IMR-90 (cell line): ENCODE measurements around the gene DCDC2. TPM values are rescaled to one million over a fixed set of nuclear protein-coding genes. Genes with fewer than 3 reads are reported as not detected.

Experiments used
- ATAC-seq: fragments of 200-7000 bp; cut with Tn5 transposase; 2 replicates; pipeline ENCODE4 v1.9.1; 2020; ENCODE audit warnings: low read depth, mild to moderate bottlenecking, moderate library complexity
- BruUV-seq: library from RNA; stranded (reverse); fragments of 400-500 nt; replicated peaks from 2 replicates; lab custom pipeline; 2021; lab: Mats Ljungman, UMichigan
- CTCF ChIA-PET: fragments of 300-600 bp; formaldehyde crosslinking; extraction: SDS; loops from one replicate; lab custom pipeline; 2021; ENCODE audit warnings: antibody characterized with exemption; lab: Yijun Ruan, JAX
- POLR2A ChIA-PET: fragments of 300-600 bp; sonication (Branson Sonifier 250); formaldehyde crosslinking; loops from one replicate; lab custom pipeline; 2022; ENCODE audit warnings: antibody characterized with exemption; ENCODE audit not compliant: unreplicated experiment; lab: Charles Lee
- DNase-seq: peaks from one replicate; pipeline ENCODE4 v3.0.0; 2013
- H2AFZ ChIP-seq: replicated peaks from 2 replicates; pipeline ENCODE3; 2013; ENCODE audit warnings: low read length, mild to moderate bottlenecking; ENCODE audit not compliant: poor library complexity
- H2AK5ac ChIP-seq: 2 replicates; pipeline ENCODE4 v1.6.1; 2013; ENCODE audit warnings: low read depth, low read length, inconsistent platforms
- H2AK9ac ChIP-seq: replicated peaks from 2 replicates; pipeline ENCODE3; 2013; ENCODE audit warnings: mild to moderate bottlenecking, low read depth, low read length, moderate library complexity; ENCODE audit not compliant: poor library complexity
- H2BK120ac ChIP-seq: 2 replicates; pipeline ENCODE4 v1.6.1; 2013; ENCODE audit warnings: low read depth, low read length, inconsistent platforms
- H2BK15ac ChIP-seq: 3 replicates; pipeline ENCODE4 v1.6.1; 2013; ENCODE audit warnings: low read depth, low read length, inconsistent platforms
- H2BK20ac ChIP-seq: 2 replicates; pipeline ENCODE4 v1.6.1; 2013; ENCODE audit warnings: low read depth, mild to moderate bottlenecking, inconsistent platforms, low read length, moderate library complexity
- H2BK5ac ChIP-seq: 2 replicates; pipeline ENCODE4 v1.6.1; 2013; ENCODE audit warnings: mild to moderate bottlenecking, low read depth, low read length, inconsistent platforms; ENCODE audit not compliant: poor library complexity, severe bottlenecking
- H3K14ac ChIP-seq: replicated peaks from 2 replicates; pipeline ENCODE4 v1.6.1; 2013; ENCODE audit warnings: low read depth, low read length, inconsistent platforms
- H3K18ac ChIP-seq: 2 replicates; pipeline ENCODE4 v1.6.1; 2013; ENCODE audit warnings: low read depth, low read length, control low read depth
- H3K23ac ChIP-seq: 2 replicates; pipeline ENCODE4 v1.6.1; 2013; ENCODE audit warnings: low read depth, low read length, inconsistent platforms
- H3K27ac ChIP-seq: 2 replicates; pipeline ENCODE4 v1.5.1; 2013; ENCODE audit warnings: mild to moderate bottlenecking, control low read depth, low read length; ENCODE audit not compliant: insufficient read depth
- H3K27me3 ChIP-seq: 2 replicates; pipeline ENCODE4 v1.6.1; 2013; ENCODE audit warnings: low read length; ENCODE audit not compliant: control insufficient read depth, insufficient read depth
- H3K36me3 ChIP-seq: 2 replicates; pipeline ENCODE4 v1.6.1; 2013; ENCODE audit warnings: low read length, mixed read lengths; ENCODE audit not compliant: control insufficient read depth, insufficient read depth
- H3K4ac ChIP-seq: 2 replicates; pipeline ENCODE4 v1.6.1; 2013; ENCODE audit warnings: low read depth, low read length, inconsistent platforms
- H3K4me1 ChIP-seq: 2 replicates; pipeline ENCODE4 v1.6.1; 2013; ENCODE audit warnings: low read length, mixed read lengths; ENCODE audit not compliant: control insufficient read depth, insufficient read depth
- H3K4me2 ChIP-seq: 2 replicates; pipeline ENCODE4 v1.6.1; 2013; ENCODE audit warnings: low read depth, mild to moderate bottlenecking, control low read depth, low read length, moderate library complexity
- H3K4me3 ChIP-seq: 2 replicates; pipeline ENCODE4 v1.5.1; 2013; ENCODE audit warnings: low read depth, mild to moderate bottlenecking, control low read depth, low read length, moderate library complexity; ENCODE audit not compliant: insufficient read depth
- H3K56ac ChIP-seq: 2 replicates; pipeline ENCODE4 v1.6.1; 2013; ENCODE audit warnings: low read length, inconsistent platforms; ENCODE audit not compliant: insufficient read depth; ENCODE audit errors: extremely low read depth
- H3K79me1 ChIP-seq, 2 experiments: 2 replicates each; pipeline ENCODE4 v1.6.1; 2013; ENCODE audit warnings: low read length in 2 of 2, inconsistent platforms in 1 of 2, low read depth in 1 of 2
- H3K9ac ChIP-seq: 2 replicates; pipeline ENCODE4 v1.6.1; 2013; ENCODE audit warnings: low read depth, low read length, control low read depth
- H3K9me1 ChIP-seq: 2 replicates; pipeline ENCODE4 v1.6.1; 2013; ENCODE audit warnings: low read length, inconsistent platforms; ENCODE audit not compliant: insufficient read depth
- H3K9me3 ChIP-seq: 2 replicates; pipeline ENCODE4 v1.6.1; 2013; ENCODE audit warnings: low read length; ENCODE audit not compliant: control insufficient read depth, insufficient read depth
- H4K20me1 ChIP-seq: 2 replicates; pipeline ENCODE4 v1.6.1; 2013; ENCODE audit warnings: low read length, inconsistent platforms; ENCODE audit not compliant: insufficient read depth
- H4K5ac ChIP-seq: 2 replicates; pipeline ENCODE4 v1.6.1; 2013; ENCODE audit warnings: mild to moderate bottlenecking, low read depth, low read length, control low read depth
- H4K8ac ChIP-seq, 2 experiments: 2 replicates each; pipeline ENCODE4 v1.6.1; 2013; ENCODE audit warnings: low read depth in 2 of 2, low read length in 2 of 2, control low read depth in 1 of 2, inconsistent platforms in 1 of 2
- H4K91ac ChIP-seq: 2 replicates; pipeline ENCODE4 v1.6.1; 2013; ENCODE audit warnings: low read depth, low read length, inconsistent platforms; ENCODE audit not compliant: insufficient read depth
- CEBPB ChIP-seq: IDR thresholded peaks from 2 replicates; pipeline ENCODE4 v1.6.1; 2012; ENCODE audit warnings: low read depth, low read length, improper control_type of control experiment
- CHD1 ChIP-seq: IDR thresholded peaks from 2 replicates; pipeline ENCODE4 v1.6.1; 2012; ENCODE audit warnings: low read depth, low read length, improper control_type of control experiment
- MAZ ChIP-seq: IDR thresholded peaks from 2 replicates; pipeline ENCODE4 v1.6.1; 2012; ENCODE audit warnings: low read depth, mild to moderate bottlenecking, low read length, improper control_type of control experiment, moderate library complexity, borderline replicate concordance
- MXI1 ChIP-seq: IDR thresholded peaks from 2 replicates; pipeline ENCODE4 v1.6.1; 2012; ENCODE audit warnings: low read depth, mild to moderate bottlenecking, low read length, moderate library complexity, borderline replicate concordance
- NFE2L2 ChIP-seq: fragments of 150-350 bp; IDR thresholded peaks from 2 replicates; pipeline ENCODE4 v1.6.1; 2016; ENCODE audit warnings: low read depth, mild to moderate bottlenecking, low read length
- POLR2A ChIP-seq: IDR thresholded peaks from 2 replicates; pipeline ENCODE4 v1.6.1; 2012; ENCODE audit warnings: mild to moderate bottlenecking, low read depth, low read length
- RCOR1 ChIP-seq: IDR thresholded peaks from 2 replicates; pipeline ENCODE4 v1.6.1; 2012; ENCODE audit warnings: mild to moderate bottlenecking, low read length, improper control_type of control experiment; ENCODE audit not compliant: insufficient replicate concordance
- RFX5 ChIP-seq: IDR thresholded peaks from 2 replicates; pipeline ENCODE4 v1.8.0; 2012; ENCODE audit warnings: low read depth, mild to moderate bottlenecking, low read length, moderate library complexity
- SMC3 ChIP-seq: fragments of 150-350 bp; IDR thresholded peaks from 2 replicates; pipeline ENCODE4 v1.6.1; 2016; ENCODE audit warnings: low read depth, mild to moderate bottlenecking, antibody characterized with exemption, low read length, moderate library complexity
- WGBS, 2 experiments: methylation state at CpG; one replicate each; pipeline versions ENCODE4 v1.1.5 to v1.1.7; 2013; ENCODE audit warnings: missing lambda C conversion rate in 2 of 2; ENCODE audit not compliant: insufficient read length in 1 of 2; ENCODE audit errors: extremely low coverage in 2 of 2; 5-methylcytosine and 5-hydroxymethylcytosine counted together
- dilution Hi-C: fragments of 300-500 bp; cut with HindIII; formaldehyde crosslinking; loops from one replicate; pipeline ENCODE4 v1.14.3; 2018; ENCODE audit warnings: low sequenced_read_pairs; ENCODE audit not compliant: unreplicated experiment
- in situ Hi-C: fragments of 300-500 bp; cut with MboI; formaldehyde crosslinking; loops from 3 replicates; pipeline ENCODE4 v1.14.3; 2019; ENCODE audit warnings: low sequenced_read_pairs, inconsistent platforms, mixed read lengths
- intact Hi-C: fragments of 100-400 bp; cut with micrococcal nuclease; formaldehyde crosslinking; loops from 2 replicates; pipeline ENCODE4 v1.10.0; 2022
- polyA plus RNA-seq, 3 experiments: library from polyadenylated mRNA; depleted of rRNA; stranded (reverse); fragments of >200 nt; gene quantifications; 2 replicates each; pipeline ENCODE4 v1.2.3, GENCODE V29; 2012; ENCODE audit warnings: low replicate concordance in 1 of 3
- total RNA-seq: library from RNA; depleted of rRNA; stranded (reverse); fragments of >200 nt; gene quantifications from 2 replicates; pipeline ENCODE4 v1.2.3, GENCODE V29; 2012
- TF ChIP-seq, protein P1 (sequence below): fragments of 150-350 bp; IDR thresholded peaks from 2 replicates; pipeline ENCODE4 v1.6.1; 2017; ENCODE audit warnings: mild to moderate bottlenecking, antibody characterized with exemption, low read length, low read depth
- TF ChIP-seq, protein P2 (sequence below): fragments of 150-350 bp; IDR thresholded peaks from 2 replicates; pipeline ENCODE4 v1.6.1; 2016; ENCODE audit warnings: low read depth, mild to moderate bottlenecking, low read length, moderate library complexity, borderline replicate concordance
- TF ChIP-seq, protein P3 (sequence below): conservative IDR thresholded peaks from 2 replicates; pipeline ENCODE4 v1.5.1; 2012; ENCODE audit warnings: mild to moderate bottlenecking, low read depth, low read length, improper control_type of control experiment

DCDC2 gene
- total and polyA plus RNA-seq, 2 of the 4 experiments (the other 2 are of a cell fraction), result not detected

DNA sequence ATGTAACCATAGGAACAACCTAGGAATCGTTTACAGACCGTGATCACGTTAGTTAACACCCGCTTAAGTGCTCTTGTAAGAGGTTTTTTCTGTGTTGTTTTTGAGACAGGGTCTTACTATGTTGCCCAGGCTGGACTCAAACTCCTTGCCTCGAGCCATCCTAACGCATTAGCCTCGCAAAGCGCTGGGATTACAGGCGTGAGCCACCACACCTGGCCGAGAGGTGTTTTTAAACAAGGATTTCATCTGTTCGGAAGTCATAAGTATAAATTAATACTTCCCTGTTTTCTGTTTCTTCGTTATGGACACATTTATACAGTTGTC is 45.6 kb upstream of the DCDC2 start:
- H4K91ac ChIP-seq, result peak overlapping the region; percentile 88; the same call in 1 of the 2 replicates
- ATAC-seq (no peak), DNase-seq (no peak)
- peak overlapping the region; percentile 77 for H3K14ac ChIP-seq
- H3K9me1 ChIP-seq, result peaks cover 2% of the 10 kb centered on the region; the same call in 1 of the 2 replicates
- H4K5ac ChIP-seq, result peak overlapping the region; percentile 19; the same call in 1 of the 2 replicates
- no peak overlapping the region for H3K18ac ChIP-seq
- intact Hi-C loops (no loop called here), in situ Hi-C loops (no loop called here), dilution Hi-C loops (no loop called here)
- H2AFZ ChIP-seq, result peak overlapping the region; percentile 100
- no peaks in the 10 kb centered on the region for H3K27me3 ChIP-seq
- H3K79me1 ChIP-seq, result peaks cover 10 to 27% of the 10 kb centered on the region in 2 experiments
- TF ChIP-seq MAZ (no peak), NFE2L2 (no peak), CEBPB (no peak), MXI1 (no peak), CHD1 (no peak), POLR2A (no peak), RFX5 (no peak), SMC3 (no peak), RCOR1 (no peak)
- TF ChIP-seq, protein P1, sequence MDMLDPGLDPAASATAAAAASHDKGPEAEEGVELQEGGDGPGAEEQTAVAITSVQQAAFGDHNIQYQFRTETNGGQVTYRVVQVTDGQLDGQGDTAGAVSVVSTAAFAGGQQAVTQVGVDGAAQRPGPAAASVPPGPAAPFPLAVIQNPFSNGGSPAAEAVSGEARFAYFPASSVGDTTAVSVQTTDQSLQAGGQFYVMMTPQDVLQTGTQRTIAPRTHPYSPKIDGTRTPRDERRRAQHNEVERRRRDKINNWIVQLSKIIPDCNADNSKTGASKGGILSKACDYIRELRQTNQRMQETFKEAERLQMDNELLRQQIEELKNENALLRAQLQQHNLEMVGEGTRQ, result no peak
- TF ChIP-seq, protein P2, sequence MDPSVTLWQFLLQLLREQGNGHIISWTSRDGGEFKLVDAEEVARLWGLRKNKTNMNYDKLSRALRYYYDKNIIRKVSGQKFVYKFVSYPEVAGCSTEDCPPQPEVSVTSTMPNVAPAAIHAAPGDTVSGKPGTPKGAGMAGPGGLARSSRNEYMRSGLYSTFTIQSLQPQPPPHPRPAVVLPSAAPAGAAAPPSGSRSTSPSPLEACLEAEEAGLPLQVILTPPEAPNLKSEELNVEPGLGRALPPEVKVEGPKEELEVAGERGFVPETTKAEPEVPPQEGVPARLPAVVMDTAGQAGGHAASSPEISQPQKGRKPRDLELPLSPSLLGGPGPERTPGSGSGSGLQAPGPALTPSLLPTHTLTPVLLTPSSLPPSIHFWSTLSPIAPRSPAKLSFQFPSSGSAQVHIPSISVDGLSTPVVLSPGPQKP, result no peak
- TF ChIP-seq, protein P3, sequence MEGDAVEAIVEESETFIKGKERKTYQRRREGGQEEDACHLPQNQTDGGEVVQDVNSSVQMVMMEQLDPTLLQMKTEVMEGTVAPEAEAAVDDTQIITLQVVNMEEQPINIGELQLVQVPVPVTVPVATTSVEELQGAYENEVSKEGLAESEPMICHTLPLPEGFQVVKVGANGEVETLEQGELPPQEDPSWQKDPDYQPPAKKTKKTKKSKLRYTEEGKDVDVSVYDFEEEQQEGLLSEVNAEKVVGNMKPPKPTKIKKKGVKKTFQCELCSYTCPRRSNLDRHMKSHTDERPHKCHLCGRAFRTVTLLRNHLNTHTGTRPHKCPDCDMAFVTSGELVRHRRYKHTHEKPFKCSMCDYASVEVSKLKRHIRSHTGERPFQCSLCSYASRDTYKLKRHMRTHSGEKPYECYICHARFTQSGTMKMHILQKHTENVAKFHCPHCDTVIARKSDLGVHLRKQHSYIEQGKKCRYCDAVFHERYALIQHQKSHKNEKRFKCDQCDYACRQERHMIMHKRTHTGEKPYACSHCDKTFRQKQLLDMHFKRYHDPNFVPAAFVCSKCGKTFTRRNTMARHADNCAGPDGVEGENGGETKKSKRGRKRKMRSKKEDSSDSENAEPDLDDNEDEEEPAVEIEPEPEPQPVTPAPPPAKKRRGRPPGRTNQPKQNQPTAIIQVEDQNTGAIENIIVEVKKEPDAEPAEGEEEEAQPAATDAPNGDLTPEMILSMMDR, result no peak
- peak overlapping the region; percentile 41 for H3K27ac ChIP-seq
- H4K8ac ChIP-seq, result peak overlapping the region; percentile 89 to 99
- peak overlapping the region; percentile 46 for H2BK5ac ChIP-seq
- BruUV-seq, result no TSS peak
- H3K23ac ChIP-seq, result peak overlapping the region; percentile 94; the same call in 1 of the 2 replicates
- peak overlapping the region; percentile 94 for H2AK9ac ChIP-seq
- H4K20me1 ChIP-seq, result no peaks in the 10 kb centered on the region; the same call in 1 of the 2 replicates
- peak overlapping the region; percentile 86 for H3K4ac ChIP-seq
- POLR2A ChIA-PET, result no interaction called here
- H3K4me1 ChIP-seq, result no peaks in the 10 kb centered on the region; the same call in 1 of the 2 replicates
- H2BK120ac ChIP-seq, result no peak overlapping the region
- peak overlapping the region; percentile 85 for H3K9ac ChIP-seq
- no peak overlapping the region for H2BK20ac ChIP-seq
- H3K4me2 ChIP-seq, result peak overlapping the region; percentile 84
- H2AK5ac ChIP-seq, result no peak overlapping the region
- H3K9me3 ChIP-seq, result no peaks in the 10 kb centered on the region
- no peak overlapping the region for H2BK15ac ChIP-seq
- CTCF ChIA-PET, result no interaction called here
- peaks cover 6% of the 10 kb centered on the region for H3K36me3 ChIP-seq
- 20% methylated on average over 1 of the region's 12 CpGs; no CpG with 5 or more reads in 1 of the 2 experiments for WGBS, 2 experiments
- H3K56ac ChIP-seq, result 0 out of 2 replicates have a peak overlapping the region, but pooled peaks have one; percentile 3
- H3K4me3 ChIP-seq, result peak overlapping the region; percentile 67
